Heart left ventricle (tissue), 16 donors: ENCODE data around the gene GRM1. TPM values are rescaled to one million over a fixed set of nuclear protein-coding genes. Genes with fewer than 3 reads are reported as not detected.

ENCODE experiments used
- ATAC-seq, 4 donors: fragments of 200-7000 bp; cut with Tn5 transposase; one replicate each; pipeline ENCODE4 v1.9.1; 2020 to 2022; ENCODE audit warnings: moderate library complexity in 4 of 4, mild to moderate bottlenecking in 3 of 4, moderate number of reproducible peaks in 1 of 4
- DNase-seq, 5 donors: peaks; one replicate each; pipeline ENCODE4 v3.0.0-alpha.2; 2020
- H3K27ac ChIP-seq, 12 donors: fragments of 200-600 bp; sonication (generic) in 4 of 12; one replicate each; pipeline versions ENCODE4 v1.5.0 to v1.8.0; 2016 to 2022; ENCODE audit warnings: mild to moderate bottlenecking in 2 of 12
- H3K27me3 ChIP-seq, 9 donors: fragments of 200-600 bp; sonication (generic) in 2 of 9; one replicate each; pipeline versions ENCODE4 v1.5.1 to v1.8.0; 2016 to 2022; ENCODE audit warnings: mild to moderate bottlenecking in 3 of 9
- H3K36me3 ChIP-seq, 9 donors: fragments of 200-600 bp; sonication (generic) in 2 of 9; one replicate each; pipeline versions ENCODE4 v1.5.0 to v1.8.0; 2018 to 2022; ENCODE audit warnings: mild to moderate bottlenecking in 2 of 9
- H3K4me1 ChIP-seq, 12 donors: fragments of 200-600 bp; sonication (generic) in 4 of 12; one replicate each; pipeline versions ENCODE4 v1.5.0 to v1.8.0; 2016 to 2022; ENCODE audit warnings: mild to moderate bottlenecking in 3 of 12
- H3K4me3 ChIP-seq, 12 donors: fragments of 200-600 bp; sonication (generic) in 4 of 12; one replicate each; pipeline versions ENCODE4 v1.5.0 to v1.8.0; 2017 to 2022; ENCODE audit warnings: mild to moderate bottlenecking in 9 of 12, moderate library complexity in 4 of 12
- H3K9me3 ChIP-seq, 12 donors: fragments of 200-600 bp; sonication (generic) in 4 of 12; one replicate each; pipeline versions ENCODE4 v1.5.0 to v1.8.0; 2016 to 2022; ENCODE audit warnings: mild to moderate bottlenecking in 1 of 12
- POLR2A ChIP-seq, 2 donors: fragments of 450-650 bp; IDR thresholded peaks; one replicate each; pipeline ENCODE4 v1.6.1; 2017; ENCODE audit warnings: antibody characterized with exemption in 2 of 2, mild to moderate bottlenecking in 2 of 2, moderate library complexity in 2 of 2
- WGBS, 4 donors: extraction: QIAGEN DNeasy Blood & Tissue Kit in 2 of 4; methylation state at CpG; one replicate each; pipeline versions ENCODE4 v1.1.5 to v1.1.7; 2013 to 2018; 5-methylcytosine and 5-hydroxymethylcytosine counted together
- intact Hi-C, 10 donors: fragments of 100-400 bp; cut with DNase I; formaldehyde crosslinking; loops; one replicate each; pipeline versions ENCODE4 v1.11.1 to v1.14.2; 2022
- polyA plus RNA-seq, 2 donors: library from polyadenylated mRNA; stranded (reverse); fragments of 200-250 nt; gene quantifications; one replicate each; pipeline ENCODE4 v1.2.3, GENCODE V29; 2013
- total RNA-seq, 9 donors: library from RNA; depleted of rRNA in 2 of 9; stranded (reverse); fragments of >200 nt in 2 of 9; fragmentation: NEBNext Ultra II Directional in 3 of 9; extraction: Animal tissue kit (Norgen Biotek cat#: 25700) in 3 of 9; gene quantifications; one replicate each; pipeline versions ENCODE4 v1.1.0 to v1.2.4, GENCODE V29; 2016 to 2023
- TF ChIP-seq, protein P1 (sequence below), 12 donors: fragments of 200-600 bp; sonication (generic) in 4 of 12; IDR thresholded peaks; one replicate each; pipeline versions ENCODE4 v1.5.0 to v1.8.0; 2018 to 2022; ENCODE audit warnings: antibody characterized with exemption in 12 of 12, mild to moderate bottlenecking in 5 of 12
- donor health status: ischemic (EF 13 %, LVEDD 7.1; RV severe dilation, severe dysfunction).
- donor health status: healthy with polysubstance abuse.
- donor health status: DM: no; HTN: yes; CAD: no.
- donor health status: DM: no; HTN: no; CAD: no.
- donor health status: ischemic (EF 25% LVEDD 6.9; RV normal size, moderate dysfunction).
- donor health status: ischemic (EF 25% LVEDD 5.7; RV mildly dilated, moderate dysfunction).
- donor health status: healthy.
- donor health status: DM: yes; HTN: yes; CAD: no.
- donor health status: ischemic (EF 35%, LVEDD 5.7; RV mildly dilated, moderate dysfunction).
- donor health status: nonischemic (EF 11% LVEDD 7.7; RV severe dilation, severe dysfunction).
- donor health status: DM: yes; HTN: yes; CAD: no.
- donor health status: PGD.
- donor health status: ischemic (EF 29% LVEDD 5.4; RV normal size, mild dysfunction).
- donor health status: nonischemic (EF 23%, LVEDD 6.1; RV moderate dilation, normal function).

Gene GRM1
- total and polyA plus RNA-seq, 11 donors = 0.62 to 6.9 (median 4.7) TPM

GRCh38 chr6:146355521-146356100, 326.7 kb downstream of the GRM1 start:
- WGBS, 4 donors = 65 to 68% (median 67%) methylated on average over 4 of the region's 4 CpGs
- DNase-seq (no peak), ATAC-seq (no peak)
- Histone ChIP-seq H3K27ac (no peak overlapping the region), H3K9me3 (no peaks in the 10 kb centered on the region), H3K4me3 (no peak overlapping the region), H3K36me3 (no peaks in the 10 kb centered on the region), H3K4me1 (peaks cover 0 to 45% (median 7%) of the 10 kb centered on the region in 12 donors), H3K27me3 (no peaks in the 10 kb centered on the region)
- TF ChIP-seq, protein P1, sequence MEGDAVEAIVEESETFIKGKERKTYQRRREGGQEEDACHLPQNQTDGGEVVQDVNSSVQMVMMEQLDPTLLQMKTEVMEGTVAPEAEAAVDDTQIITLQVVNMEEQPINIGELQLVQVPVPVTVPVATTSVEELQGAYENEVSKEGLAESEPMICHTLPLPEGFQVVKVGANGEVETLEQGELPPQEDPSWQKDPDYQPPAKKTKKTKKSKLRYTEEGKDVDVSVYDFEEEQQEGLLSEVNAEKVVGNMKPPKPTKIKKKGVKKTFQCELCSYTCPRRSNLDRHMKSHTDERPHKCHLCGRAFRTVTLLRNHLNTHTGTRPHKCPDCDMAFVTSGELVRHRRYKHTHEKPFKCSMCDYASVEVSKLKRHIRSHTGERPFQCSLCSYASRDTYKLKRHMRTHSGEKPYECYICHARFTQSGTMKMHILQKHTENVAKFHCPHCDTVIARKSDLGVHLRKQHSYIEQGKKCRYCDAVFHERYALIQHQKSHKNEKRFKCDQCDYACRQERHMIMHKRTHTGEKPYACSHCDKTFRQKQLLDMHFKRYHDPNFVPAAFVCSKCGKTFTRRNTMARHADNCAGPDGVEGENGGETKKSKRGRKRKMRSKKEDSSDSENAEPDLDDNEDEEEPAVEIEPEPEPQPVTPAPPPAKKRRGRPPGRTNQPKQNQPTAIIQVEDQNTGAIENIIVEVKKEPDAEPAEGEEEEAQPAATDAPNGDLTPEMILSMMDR (IDR thresholded peaks at IDR 0.05) = no peak
- no peak for TF ChIP-seq POLR2A (IDR thresholded peaks at IDR 0.05)
- intact Hi-C loops = no loop called here

GRCh38 chr6:146357578-146358430, 328.9 kb downstream of the GRM1 start:
- TF ChIP-seq, protein P1 (IDR thresholded peaks at IDR 0.05) = no peak
- TF ChIP-seq POLR2A (IDR thresholded peaks at IDR 0.05) = no peak
- peak in 3 of 4 donors; percentile 45 to 52 (median 51) for ATAC-seq
- 56 to 65% (median 62%) methylated on average over 8 of the region's 8 CpGs for WGBS, 4 donors
- Histone ChIP-seq H3K27me3 (no peaks in the 10 kb centered on the region), H3K4me3 (peak overlapping the region in 1 of 12 donors; percentile 16), H3K36me3 (no peaks in the 10 kb centered on the region), H3K4me1 (peaks cover 0 to 52% (median 8%) of the 10 kb centered on the region in 12 donors), H3K9me3 (no peaks in the 10 kb centered on the region), H3K27ac (peak overlapping the region in 3 of 12 donors; percentile 6 to 83 (median 25))
- no peak for DNase-seq
- intact Hi-C loops = no loop called here

GRCh38 chr6:146358431-146359046, 329.7 kb downstream of the GRM1 start:
- ATAC-seq (peak in 3 of 4 donors; percentile 18 to 45 (median 26)), DNase-seq (no peak)
- Histone ChIP-seq H3K36me3 (no peaks in the 10 kb centered on the region), H3K27ac (peak overlapping the region in 2 of 12 donors; percentile 6 to 83), H3K4me1 (peaks cover 0 to 52% (median 8%) of the 10 kb centered on the region in 12 donors), H3K4me3 (peak overlapping the region in 1 of 12 donors; percentile 16), H3K27me3 (no peaks in the 10 kb centered on the region), H3K9me3 (no peaks in the 10 kb centered on the region)
- intact Hi-C loops = no loop called here
- TF ChIP-seq, protein P1 (IDR thresholded peaks at IDR 0.05) = no peak
- no peak for TF ChIP-seq POLR2A (IDR thresholded peaks at IDR 0.05)
- whole genome bisulfite sequencing, 4 donors = 49 to 86% (median 73%) methylated on average over 3 of the region's 3 CpGs

- Histone ChIP-seq H3K36me3 (no peaks in the 10 kb centered on the region), H3K4me3 (no peak overlapping the region), H3K9me3 (no peaks in the 10 kb centered on the region), H3K27ac (no peak overlapping the region), H3K4me1 (peaks cover 0 to 52% (median 8%) of the 10 kb centered on the region in 12 donors), H3K27me3 (no peaks in the 10 kb centered on the region)
- no peak for TF ChIP-seq POLR2A (IDR thresholded peaks at IDR 0.05)
- TF ChIP-seq, protein P1 (IDR thresholded peaks at IDR 0.05) = no peak
- intact Hi-C loops = no loop called here
- DNase-seq = no peak
- ATAC-seq = no peak
Observed at GRCh38 chr6:146359131-146359530, 330.3 kb downstream of the GRM1 start.
